Islet of Langerhans (tissue), 1 donor: ENCODE data around the gene GNAI3.

Source experiments
- FAIRE-seq: peaks from one replicate; lab custom pipeline; 2011; peaks lifted over from hg19 to GRCh38; lab: Jason Lieb, UNC

GNAI3 gene

GRCh38 chr1:109664671-109665070, 116.3 kb downstream of the GNAI3 start:
- no peak for FAIRE-seq

- no peak for FAIRE-seq
Observed at GRCh38 chr1:109667452-109668122, 119.2 kb downstream of the GNAI3 start, which contains the start of gene GSTM2. TSS of gene GSTM2 (plus strand) at chr1:109668057. CDS start at chr1:109668116, 59 bp downstream.
